Epithelial cell of proximal tubule (primary cell): ENCODE measurements around the gene ADAR. TPM values are rescaled to one million over a fixed set of nuclear protein-coding genes. Genes with fewer than 3 reads are reported as not detected.
A peak's percentile ranks its signal among the peaks of the same experiment; 100 is the strongest.
"Not testable (repeated sequence)": the region's sequence is repeated elsewhere in the genome, so short reads cannot be mapped to it uniquely, and the experiment has no call there.

Experiments
- DNase-seq: peaks from one replicate; pipeline ENCODE4 v3.0.0-alpha.2; 2011; ENCODE audit warnings: low read depth
- H3K4me3 ChIP-seq: 2 replicates; pipeline ENCODE4 v1.5.1; 2011; ENCODE audit warnings: low read depth, mild to moderate bottlenecking, low read length
- CTCF ChIP-seq: conservative IDR thresholded peaks from 2 replicates; pipeline ENCODE4 v1.5.1; 2012; ENCODE audit warnings: low read depth, mild to moderate bottlenecking, low read length
- total RNA-seq: library from RNA; depleted of rRNA; stranded (reverse); fragments of >200 nt; gene quantifications from 2 replicates; pipeline ENCODE4 v1.2.3, GENCODE V29; 2015

The ADAR gene
- 63.4 and 82.3 TPM in 2 replicates for total RNA-seq

- TF ChIP-seq CTCF, result no peak
- H3K4me3 ChIP-seq, result peak within 1 kb of the TSS; percentile 66
- peak; percentile 89 for DNase-seq
These were observed at the start of gene ADAR for GRCh38 chr1:154607609-154608396. ADAR (minus strand) TSS chr1:154608186; CDS start chr1:154608006, 180 bp downstream.

DNA sequence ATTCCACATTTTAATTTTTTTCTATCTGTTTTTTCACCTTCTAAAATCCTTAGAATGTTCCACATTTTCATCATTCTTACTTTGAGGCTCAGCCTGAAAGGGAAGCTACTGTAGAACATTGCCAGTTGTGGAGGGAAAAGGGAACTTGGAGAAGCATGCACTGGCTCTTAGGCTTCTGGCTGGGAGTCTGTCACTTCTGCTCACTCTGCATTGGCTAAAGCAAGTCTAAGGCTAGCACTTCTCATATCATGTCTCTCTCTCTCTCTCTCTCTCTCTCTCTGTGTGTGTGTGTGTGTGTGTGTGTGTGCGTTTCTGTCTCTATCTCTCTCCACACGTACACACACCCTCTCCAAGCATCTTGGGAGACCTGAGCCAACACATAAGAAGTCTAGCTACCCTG lies 49.6 kb upstream of the ADAR start:
- no peak overlapping the region for H3K4me3 ChIP-seq
- no peak for DNase-seq
- no peak for TF ChIP-seq CTCF

- no peak overlapping the region for H3K4me3 ChIP-seq
- no peak for DNase-seq
- TF ChIP-seq CTCF, result no peak
These were observed 44.9 kb upstream of the ADAR start for GRCh38 chr1:154652893-154653292.

DNA sequence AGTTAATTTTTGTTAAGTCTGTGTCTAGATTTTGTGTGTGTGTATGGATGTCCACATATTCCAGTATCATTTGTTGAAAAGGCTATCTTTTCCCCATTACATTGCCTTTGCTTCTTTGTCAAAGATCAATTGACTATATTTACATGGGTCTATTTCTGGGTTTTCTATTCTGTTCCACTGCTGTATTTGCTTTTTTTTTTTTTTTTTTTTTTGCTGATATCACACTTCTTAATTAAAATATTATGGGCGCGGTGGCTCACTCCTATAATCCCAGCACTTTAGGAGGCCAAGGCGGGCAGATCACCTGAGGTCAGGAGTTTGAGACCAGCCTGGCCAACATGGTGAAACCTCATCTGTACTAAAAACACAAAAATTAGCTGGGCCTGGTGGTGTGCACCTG lies 36.7 kb upstream of the ADAR start:
- H3K4me3 ChIP-seq, DNase-seq: not testable (repeated sequence)

DNA sequence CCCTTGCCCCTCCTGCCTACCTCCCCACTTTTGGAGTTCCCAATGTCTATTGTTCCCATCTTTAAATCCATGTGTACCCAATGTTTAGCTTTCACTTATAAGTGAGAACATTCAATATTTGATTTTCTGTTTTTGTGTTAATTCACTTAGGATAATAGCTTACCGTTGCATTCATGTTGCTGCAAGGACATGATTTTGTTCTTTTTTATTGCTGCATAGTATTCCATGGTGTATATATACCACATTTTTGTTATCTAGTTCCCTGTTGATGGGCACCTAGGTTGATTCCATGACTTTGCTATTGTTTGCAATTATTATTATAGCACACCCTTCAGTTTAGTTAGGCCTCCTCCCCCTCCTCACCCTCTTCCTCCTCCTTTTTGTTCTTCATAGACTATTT lies 33.5 kb upstream of the ADAR start:
- DNase-seq, result no peak
- TF ChIP-seq CTCF, result no peak

DNA sequence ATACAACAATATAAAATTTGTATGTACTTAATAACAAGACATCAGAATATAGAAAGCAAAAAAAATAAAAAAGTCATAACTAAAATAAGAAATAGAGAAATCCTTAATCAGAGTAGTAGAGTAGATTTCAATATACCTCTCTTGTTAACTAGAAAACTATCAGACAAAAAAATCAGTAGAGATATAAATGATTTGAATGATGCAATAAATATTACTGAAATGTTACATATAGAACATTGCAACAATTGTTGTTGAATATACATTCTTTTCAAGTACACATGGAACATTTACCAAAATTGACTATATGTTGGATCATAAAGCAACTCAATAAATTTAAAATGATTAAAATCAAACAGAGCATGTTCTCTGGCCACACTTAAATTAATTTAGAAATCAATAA lies 31.9 kb upstream of the ADAR start:
- H3K4me3 ChIP-seq, result no peak overlapping the region
- TF ChIP-seq CTCF, result no peak
- DNase-seq, result no peak

More for the DNA sequence above, 33.5 kb upstream of the ADAR start:
- no peak overlapping the region for H3K4me3 ChIP-seq

DNA sequence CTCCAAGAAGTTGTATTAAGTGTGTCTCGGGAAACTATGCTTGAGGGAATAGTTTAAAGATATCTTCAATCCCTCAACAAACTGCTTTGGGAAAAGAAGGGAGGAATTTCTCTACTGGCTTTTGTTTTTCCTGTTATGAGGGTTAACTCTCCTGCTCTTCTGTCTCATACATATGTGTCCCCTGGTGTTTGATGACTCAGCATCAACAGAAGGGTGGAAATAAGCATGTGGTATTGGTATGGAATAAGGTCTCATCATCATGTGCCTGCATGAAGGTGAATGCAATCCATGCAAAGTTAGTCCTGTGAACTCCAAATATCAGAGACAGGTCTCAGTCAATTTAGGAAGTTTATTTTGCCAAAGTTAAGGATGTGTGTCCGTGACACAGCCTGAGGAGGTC lies 27.2 kb upstream of the ADAR start:
- no peak overlapping the region for H3K4me3 ChIP-seq
- TF ChIP-seq CTCF, result no peak
- DNase-seq, result no peak
